GM21390 (cell line): ENCODE results near the gene WDR6.
"Not testable (repeated sequence)": the region's sequence is repeated elsewhere in the genome, so short reads cannot be mapped to it uniquely, and the experiment has no call there.

ENCODE experiments used
- ATAC-seq: cut with Tn5 transposase; IDR thresholded peaks from one replicate; pipeline ENCODE4 v1.9.1; 2021; ENCODE audit not compliant: unreplicated experiment

WDR6 gene

DNA sequence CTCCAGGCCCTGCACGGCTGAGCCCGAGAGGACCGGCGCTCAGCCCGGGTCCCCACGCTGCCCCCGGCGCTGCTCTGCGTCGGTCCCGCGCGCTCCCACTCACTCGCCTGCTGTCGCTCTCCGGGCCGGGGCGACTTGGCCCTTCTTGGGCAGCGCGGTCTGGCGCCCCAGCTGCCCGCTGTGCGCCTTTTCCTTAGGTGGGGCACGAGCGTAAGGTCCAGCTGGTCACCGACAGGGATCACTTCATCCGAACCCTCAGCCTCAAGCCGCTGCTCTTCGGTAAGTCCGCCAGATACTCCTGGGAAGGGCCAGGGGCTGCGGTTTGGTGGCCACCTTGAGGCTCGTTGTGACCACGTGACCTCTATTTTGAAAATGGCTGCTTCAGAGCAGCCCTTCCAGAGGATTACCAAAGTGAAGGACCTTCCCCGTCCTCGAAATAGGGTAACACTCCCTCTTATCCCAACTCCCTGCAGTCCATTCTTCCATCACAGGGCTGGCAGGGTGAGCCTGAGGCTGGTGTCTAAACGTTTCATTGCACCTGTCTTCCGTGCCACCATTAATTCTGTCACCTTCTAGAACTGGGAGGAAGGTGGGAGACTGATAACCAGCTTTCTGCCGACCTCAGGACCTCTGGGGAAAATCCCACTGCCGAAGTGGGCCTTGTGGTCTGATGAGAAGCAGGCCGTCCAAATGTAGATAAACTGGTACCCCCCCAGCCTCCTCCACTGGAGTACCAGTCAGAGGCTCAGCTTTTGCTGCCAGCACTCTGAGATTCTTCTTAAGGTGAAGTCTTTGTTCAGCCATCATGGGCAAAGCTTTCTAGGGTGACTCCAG, 16.3 kb upstream of the WDR6 start:
- no peak for ATAC-seq

- ATAC-seq: no peak
Observed at GRCh38 chr3:48991851-48992545, 15.2 kb upstream of the WDR6 start.

DNA sequence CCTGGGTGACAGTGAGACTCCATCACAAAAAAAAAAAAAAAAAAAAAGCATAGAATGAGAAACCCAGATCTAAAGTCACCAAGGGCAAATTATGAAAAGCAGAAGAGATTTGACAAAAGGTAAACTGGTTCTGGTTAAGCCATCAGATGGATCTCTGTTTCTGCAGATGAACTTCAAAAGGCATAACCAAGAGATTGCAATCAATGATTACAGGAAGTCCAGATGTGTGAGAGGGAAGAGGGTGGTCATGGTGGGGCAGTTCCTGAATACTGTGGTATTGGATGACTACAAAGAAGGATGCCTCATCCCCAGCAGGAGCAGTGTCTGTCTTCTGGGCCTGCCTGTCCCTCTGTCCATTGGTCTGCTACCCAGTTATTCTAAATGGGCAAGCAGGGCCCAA, 13.4 kb upstream of the WDR6 start:
- ATAC-seq: no peak

GRCh38 chr3:48996640-48997039, 10.6 kb upstream of the WDR6 start:
- ATAC-seq: no peak

DNA sequence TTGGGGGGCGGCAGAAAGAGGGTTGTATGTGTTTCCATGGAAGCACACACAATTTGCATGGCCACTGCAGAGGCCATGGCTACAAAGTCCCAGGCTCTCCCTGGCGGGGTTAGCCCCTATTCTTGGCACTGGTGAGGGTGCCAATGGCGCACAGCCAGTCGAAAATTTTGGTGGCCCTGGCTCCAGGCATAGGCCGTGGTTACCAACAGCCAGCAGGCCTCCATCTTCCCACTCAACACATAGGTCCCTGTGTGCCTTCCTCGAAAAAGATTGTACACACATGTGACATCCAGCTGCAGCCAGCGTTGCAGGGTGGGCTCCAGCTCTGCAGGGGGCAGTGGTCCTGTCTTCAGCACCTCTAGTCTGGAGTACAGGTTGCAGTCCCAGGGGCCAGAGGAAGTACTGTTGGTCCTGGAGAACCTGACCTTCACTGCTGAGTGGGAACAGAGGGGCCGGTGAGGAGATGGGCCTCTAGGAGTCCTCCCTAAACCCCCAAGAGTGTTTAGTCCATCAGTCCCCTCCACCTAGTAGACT, 10.0 kb upstream of the WDR6 start:
- no peak for ATAC-seq

DNA sequence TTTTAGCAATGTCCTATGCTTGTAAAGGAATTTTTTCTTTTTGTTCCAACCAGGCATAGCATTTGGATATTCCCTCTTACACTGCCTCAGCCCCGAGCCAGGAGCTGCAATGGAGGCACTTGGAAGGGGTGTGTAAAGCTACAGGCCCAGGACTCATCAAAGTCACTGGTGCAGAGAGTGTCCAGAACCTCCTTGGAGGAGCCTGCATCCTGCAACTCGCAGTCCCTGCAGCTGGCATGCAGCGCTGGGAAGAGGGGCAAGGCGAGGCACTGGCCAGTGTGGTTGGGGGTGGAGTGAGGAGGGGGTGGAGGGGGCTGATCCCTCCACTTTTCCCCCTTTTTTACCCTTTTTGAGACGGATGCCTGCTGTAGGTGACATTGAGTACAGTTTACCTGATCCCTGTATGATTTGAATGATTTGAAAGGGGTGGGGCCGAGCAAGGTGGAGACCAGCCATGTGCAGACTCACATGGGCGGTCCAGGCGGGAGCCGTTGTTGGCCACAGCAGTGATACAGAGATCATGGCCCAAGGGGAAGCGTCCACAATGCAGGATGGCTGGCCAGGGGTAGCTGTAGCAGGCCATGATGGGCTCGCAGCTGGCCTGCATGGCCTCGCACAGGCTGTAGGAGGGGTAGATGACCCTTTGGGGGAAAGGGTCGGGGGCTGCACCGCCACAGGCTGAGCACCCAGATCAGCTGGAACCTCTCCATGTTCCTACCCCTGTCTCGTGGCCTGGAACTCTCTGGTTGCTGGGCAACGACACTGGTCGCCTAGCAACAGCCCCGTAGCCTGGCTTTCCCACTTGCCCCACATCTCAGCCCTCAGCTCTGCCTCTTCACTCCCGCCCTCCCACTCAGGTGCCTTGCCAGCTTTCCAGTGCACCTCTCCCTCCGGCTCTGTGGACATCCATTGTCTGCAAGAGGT, 9.2 kb upstream of the WDR6 start:
- ATAC-seq: no peak

GRCh38 chr3:48999085-48999858, 7.9 kb upstream of the WDR6 start:
- no peak for ATAC-seq

- ATAC-seq: no peak
Observed at GRCh38 chr3:49001155-49001554, 6.0 kb upstream of the WDR6 start.

GRCh38 chr3:49004352-49005302, 2.6 kb upstream of the WDR6 start:
- ATAC-seq: no peak

DNA sequence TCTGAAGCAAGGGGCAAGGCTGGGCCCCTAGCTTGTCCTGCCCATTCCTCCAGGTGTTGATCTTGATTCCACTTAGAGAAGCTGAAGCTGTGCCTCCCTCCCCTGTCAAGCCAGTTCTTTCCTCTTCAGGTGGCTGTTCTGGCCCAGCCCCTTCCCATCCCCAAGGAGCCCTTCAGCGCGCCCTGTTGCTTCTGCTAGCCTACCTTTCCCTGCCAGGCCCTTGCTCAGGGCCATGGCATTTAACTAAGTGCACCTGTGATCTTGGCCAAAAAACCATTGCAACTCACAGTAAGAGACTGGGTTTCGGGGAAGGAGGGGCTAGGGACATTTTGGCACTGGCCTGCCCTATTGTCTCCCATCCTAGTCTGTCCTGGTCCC, 1.9 kb upstream of the WDR6 start:
- ATAC-seq: no peak

- ATAC-seq: no peak
Observed at GRCh38 chr3:49005998-49006397, 1.2 kb upstream of the WDR6 start.

DNA sequence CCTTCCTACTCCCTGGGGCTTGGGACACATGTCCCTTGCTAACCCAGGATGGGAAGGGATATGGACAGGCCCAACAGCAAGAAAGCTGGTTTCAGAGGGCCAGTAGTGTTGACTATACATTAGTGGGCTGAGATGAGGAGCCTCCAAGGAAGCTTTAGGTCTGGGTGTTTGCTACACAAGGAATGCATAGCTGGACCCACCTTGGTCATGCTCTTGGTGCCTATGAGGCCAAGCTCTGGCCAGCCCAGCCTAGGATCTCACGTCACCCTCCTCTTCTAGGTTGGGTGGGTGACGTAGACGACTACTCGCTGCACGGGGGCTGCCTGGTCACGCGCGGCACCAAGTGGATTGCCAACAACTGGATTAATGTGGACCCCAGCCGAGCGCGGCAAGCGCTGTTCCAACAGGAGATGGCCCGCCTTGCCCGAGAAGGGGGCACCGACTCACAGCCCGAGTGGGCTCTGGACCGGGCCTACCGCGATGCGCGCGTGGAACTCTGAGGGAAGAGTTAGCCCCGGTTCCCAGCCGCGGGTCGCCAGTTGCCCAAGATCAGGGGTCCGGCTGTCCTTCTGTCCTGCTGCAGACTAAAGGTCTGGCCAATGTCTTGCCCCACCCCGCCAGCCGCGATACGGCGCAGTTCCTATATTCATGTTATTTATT, 653 bp upstream of the WDR6 start:
- ATAC-seq: no peak

DNA sequence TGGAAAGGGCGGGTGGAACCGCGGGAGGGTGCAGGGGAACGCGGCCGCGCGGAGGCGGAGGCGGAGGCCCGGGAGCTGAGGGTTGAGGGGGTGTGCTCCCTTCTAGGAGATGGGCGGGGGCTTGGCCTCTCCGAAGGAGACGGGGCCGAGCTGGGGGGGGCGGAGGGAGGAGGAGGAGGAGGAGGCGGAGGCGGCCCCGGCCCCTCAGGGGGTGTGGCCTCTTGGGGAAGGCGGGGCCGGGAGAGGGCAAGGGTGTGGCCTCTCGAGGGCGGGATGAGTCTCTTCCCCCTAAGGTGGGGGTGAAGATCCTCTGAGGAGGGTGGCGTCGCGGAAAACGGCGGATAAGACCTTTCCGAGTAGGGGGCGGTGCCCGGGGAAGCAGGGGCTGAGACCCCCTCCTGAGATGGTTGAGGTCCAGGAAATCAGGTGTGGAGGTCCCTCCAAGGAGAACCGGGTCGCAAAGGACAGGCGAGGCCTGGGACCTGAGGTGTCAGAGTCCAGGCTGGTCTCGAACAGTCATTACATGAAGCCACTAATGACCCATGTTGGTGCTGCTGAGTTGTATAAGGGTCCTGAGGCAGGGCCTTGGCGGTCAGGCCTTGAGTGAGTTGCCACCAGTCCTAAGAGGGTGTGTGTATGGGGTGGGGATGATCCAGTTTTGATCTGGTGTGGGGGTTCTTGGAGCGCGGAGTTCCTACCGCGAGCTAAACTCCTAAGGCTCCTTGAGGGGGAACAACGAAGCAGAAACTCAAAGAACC, 759 bp downstream of the WDR6 start:
- peak; percentile 45 for ATAC-seq

- not testable (repeated sequence) for ATAC-seq
Observed at GRCh38 chr3:49008627-49009026, 1.4 kb downstream of the WDR6 start.

GRCh38 chr3:49009396-49009795, 2.2 kb downstream of the WDR6 start:
- ATAC-seq: no peak

GRCh38 chr3:49012441-49013017, 5.3 kb downstream of the WDR6 start:
- ATAC-seq: no peak

GRCh38 chr3:49013113-49013737, 6.0 kb downstream of the WDR6 start:
- ATAC-seq: no peak
